BJ (cell line): ENCODE results near the gene NME4. TPM values are rescaled to one million over a fixed set of nuclear protein-coding genes. Genes with fewer than 3 reads are reported as not detected.

Experiments used
- CTCF ChIA-PET: fragments of 350-600 bp; formaldehyde crosslinking; extraction: SDS; loops from one replicate; lab custom pipeline; 2021; ENCODE audit warnings: antibody characterized with exemption, inconsistent platforms; lab: Yijun Ruan, JAX
- POLR2A ChIA-PET: fragments of 300-600 bp; sonication (Branson Sonifier 250); formaldehyde crosslinking; extraction: SDS; loops from one replicate; lab custom pipeline; 2021; ENCODE audit warnings: antibody characterized with exemption; lab: Charles Lee
- DNase-seq: peaks from one replicate; pipeline ENCODE4 v3.0.0-alpha.2; 2011; ENCODE audit warnings: low read depth
- H3K27me3 ChIP-seq: 2 replicates; pipeline ENCODE4 v1.6.0; 2011; ENCODE audit warnings: low read length; ENCODE audit not compliant: control insufficient read depth, insufficient read depth
- H3K36me3 ChIP-seq: 2 replicates; pipeline ENCODE4 v1.5.1; 2011; ENCODE audit warnings: low read length; ENCODE audit not compliant: control insufficient read depth, insufficient read depth
- H3K4me3 ChIP-seq: 2 replicates; pipeline ENCODE4 v1.5.1; 2011; ENCODE audit warnings: low read depth, mild to moderate bottlenecking, control low read depth, low read length
- CTCF ChIP-seq: IDR thresholded peaks from 2 replicates; pipeline ENCODE4 v1.5.1; 2011; ENCODE audit warnings: low read depth, mild to moderate bottlenecking, control low read depth, inconsistent platforms, low read length, moderate library complexity; ENCODE audit not compliant: insufficient read depth
- polyA plus RNA-seq: library from polyadenylated mRNA; depleted of rRNA; stranded (reverse); fragments of >200 nt; gene quantifications from 2 replicates; pipeline ENCODE4 v1.2.3, GENCODE V29; 2011

The NME4 gene
- polyA plus RNA-seq, 1 experiment = 290 TPM

- POLR2A ChIA-PET = no interaction called here
- no peak overlapping the region for H3K4me3 ChIP-seq
- H3K27me3 ChIP-seq = no peaks in the 10 kb centered on the region
- CTCF ChIA-PET = interaction anchor here (1.0 kb wide), 1 partner anchor 17 kb away, joined by 3 read pairs; no protein-coding TSS in a partner anchor
- no peak for DNase-seq
- peaks cover 3% of the 10 kb centered on the region for H3K36me3 ChIP-seq
- TF ChIP-seq CTCF = no peak
These were observed 8.0 kb downstream of the NME4 start for GRCh38 chr16:404971-405486.

GRCh38 chr16:405548-406506 is 8.8 kb downstream of the NME4 start:
- ChIA-PET CTCF (interaction anchor here (0.6 to 1.0 kb wide), 2 partner anchors 16 to 340 kb away, joined by 3 read pairs; no protein-coding TSS in a partner anchor), POLR2A (no interaction called here)
- DNase-seq = no peak
- peaks cover 3% of the 10 kb centered on the region for H3K36me3 ChIP-seq
- H3K27me3 ChIP-seq = no peaks in the 10 kb centered on the region
- H3K4me3 ChIP-seq = no peak overlapping the region
- TF ChIP-seq CTCF = no peak

- TF ChIP-seq CTCF = no peak
- ChIA-PET CTCF (interaction anchor here (1.2 kb wide), 1 partner anchor 9 kb away, joined by 3 read pairs; no protein-coding TSS in a partner anchor), POLR2A (no interaction called here)
- no peak for DNase-seq
- no peak overlapping the region for H3K4me3 ChIP-seq
- H3K27me3 ChIP-seq = no peaks in the 10 kb centered on the region
- peaks cover 5% of the 10 kb centered on the region for H3K36me3 ChIP-seq
These were observed 10.3 kb downstream of the NME4 start for GRCh38 chr16:407253-407652.

- POLR2A ChIA-PET = no interaction called here
- Histone ChIP-seq H3K36me3 (peaks cover 5% of the 10 kb centered on the region), H3K27me3 (no peaks in the 10 kb centered on the region), H3K4me3 (no peak overlapping the region)
- no peak for DNase-seq
- TF ChIP-seq CTCF = no peak
- CTCF ChIA-PET = no interaction called here
These were observed 13.6 kb downstream of the NME4 start for GRCh38 chr16:410516-411178.
